Lower leg skin (tissue), 3 donors: ENCODE results near the gene ADM.

Source experiments
- POLR2A ChIP-seq, 2 donors: fragments of 450-650 bp; IDR thresholded peaks; one replicate each; pipeline ENCODE4 v1.6.1; 2016 to 2017; ENCODE audit warnings: antibody characterized with exemption in 2 of 2, mild to moderate bottlenecking in 1 of 2, moderate library complexity in 1 of 2
- TF ChIP-seq, protein P1 (sequence below), 3 donors: fragments of 450-650 bp; IDR thresholded peaks; one replicate each; pipeline ENCODE4 v1.5.1; 2016; ENCODE audit warnings: antibody characterized with exemption in 3 of 3, mild to moderate bottlenecking in 3 of 3, moderate library complexity in 2 of 3

DNA sequence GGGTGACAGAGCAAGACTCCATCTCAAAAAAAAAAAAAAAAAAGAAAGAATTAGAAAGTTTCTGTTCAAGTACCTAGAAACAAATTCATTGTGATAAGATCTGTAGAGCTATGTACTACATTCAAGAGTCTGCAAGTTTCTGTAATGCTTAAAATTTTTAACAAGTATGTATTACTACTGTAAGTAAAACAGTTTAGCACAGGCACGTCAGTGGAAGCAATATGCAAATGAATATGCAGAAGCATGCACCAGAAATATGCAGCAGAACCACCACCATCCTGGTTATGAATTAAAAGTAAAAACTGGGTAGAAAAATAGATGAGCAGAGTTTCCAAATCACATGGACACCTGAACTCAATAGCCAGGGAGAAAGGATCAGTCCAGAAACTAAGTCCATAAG lies 30.1 kb upstream of the ADM start:
- TF ChIP-seq POLR2A (IDR thresholded peaks at IDR 0.05), result no peak
- TF ChIP-seq, protein P1, sequence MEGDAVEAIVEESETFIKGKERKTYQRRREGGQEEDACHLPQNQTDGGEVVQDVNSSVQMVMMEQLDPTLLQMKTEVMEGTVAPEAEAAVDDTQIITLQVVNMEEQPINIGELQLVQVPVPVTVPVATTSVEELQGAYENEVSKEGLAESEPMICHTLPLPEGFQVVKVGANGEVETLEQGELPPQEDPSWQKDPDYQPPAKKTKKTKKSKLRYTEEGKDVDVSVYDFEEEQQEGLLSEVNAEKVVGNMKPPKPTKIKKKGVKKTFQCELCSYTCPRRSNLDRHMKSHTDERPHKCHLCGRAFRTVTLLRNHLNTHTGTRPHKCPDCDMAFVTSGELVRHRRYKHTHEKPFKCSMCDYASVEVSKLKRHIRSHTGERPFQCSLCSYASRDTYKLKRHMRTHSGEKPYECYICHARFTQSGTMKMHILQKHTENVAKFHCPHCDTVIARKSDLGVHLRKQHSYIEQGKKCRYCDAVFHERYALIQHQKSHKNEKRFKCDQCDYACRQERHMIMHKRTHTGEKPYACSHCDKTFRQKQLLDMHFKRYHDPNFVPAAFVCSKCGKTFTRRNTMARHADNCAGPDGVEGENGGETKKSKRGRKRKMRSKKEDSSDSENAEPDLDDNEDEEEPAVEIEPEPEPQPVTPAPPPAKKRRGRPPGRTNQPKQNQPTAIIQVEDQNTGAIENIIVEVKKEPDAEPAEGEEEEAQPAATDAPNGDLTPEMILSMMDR (IDR thresholded peaks at IDR 0.05), result no peak
